GM10266 (cell line): Measurements from ENCODE around the gene SAMD4A.
A peak's percentile ranks its signal among the peaks of the same experiment; 100 is the strongest.

Experiments used
- DNase-seq: peaks from one replicate; pipeline ENCODE4 v3.0.0; 2012; ENCODE audit errors: extremely low spot score
- TF ChIP-seq, protein P1 (sequence below): IDR thresholded peaks from 2 replicates; pipeline ENCODE4 v1.5.1; 2012; ENCODE audit warnings: mild to moderate bottlenecking, low read depth; ENCODE audit not compliant: control insufficient read depth, insufficient read depth; ENCODE audit errors: missing control alignments

Gene SAMD4A

DNA sequence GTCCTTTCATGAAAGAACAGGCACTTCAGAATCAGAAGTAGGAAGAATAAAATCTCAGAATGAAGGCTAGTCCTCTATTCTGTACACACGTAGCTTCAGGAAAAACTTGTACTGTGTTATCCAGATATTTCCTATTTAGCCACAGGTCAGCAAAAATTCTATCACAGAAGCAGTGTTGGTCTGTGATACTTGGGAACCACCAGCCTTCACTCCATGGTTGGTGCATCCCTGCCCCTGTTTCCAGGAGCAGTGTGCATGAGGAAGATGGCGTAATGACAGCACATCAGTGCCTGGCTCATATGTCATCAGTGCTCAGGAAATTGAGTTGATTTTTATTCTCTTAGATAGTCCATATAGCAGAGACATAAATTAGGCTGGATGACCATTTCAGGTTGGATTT is 87.7 kb downstream of the SAMD4A start:
- no peak for DNase-seq
- TF ChIP-seq, protein P1, sequence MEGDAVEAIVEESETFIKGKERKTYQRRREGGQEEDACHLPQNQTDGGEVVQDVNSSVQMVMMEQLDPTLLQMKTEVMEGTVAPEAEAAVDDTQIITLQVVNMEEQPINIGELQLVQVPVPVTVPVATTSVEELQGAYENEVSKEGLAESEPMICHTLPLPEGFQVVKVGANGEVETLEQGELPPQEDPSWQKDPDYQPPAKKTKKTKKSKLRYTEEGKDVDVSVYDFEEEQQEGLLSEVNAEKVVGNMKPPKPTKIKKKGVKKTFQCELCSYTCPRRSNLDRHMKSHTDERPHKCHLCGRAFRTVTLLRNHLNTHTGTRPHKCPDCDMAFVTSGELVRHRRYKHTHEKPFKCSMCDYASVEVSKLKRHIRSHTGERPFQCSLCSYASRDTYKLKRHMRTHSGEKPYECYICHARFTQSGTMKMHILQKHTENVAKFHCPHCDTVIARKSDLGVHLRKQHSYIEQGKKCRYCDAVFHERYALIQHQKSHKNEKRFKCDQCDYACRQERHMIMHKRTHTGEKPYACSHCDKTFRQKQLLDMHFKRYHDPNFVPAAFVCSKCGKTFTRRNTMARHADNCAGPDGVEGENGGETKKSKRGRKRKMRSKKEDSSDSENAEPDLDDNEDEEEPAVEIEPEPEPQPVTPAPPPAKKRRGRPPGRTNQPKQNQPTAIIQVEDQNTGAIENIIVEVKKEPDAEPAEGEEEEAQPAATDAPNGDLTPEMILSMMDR: no peak

DNA sequence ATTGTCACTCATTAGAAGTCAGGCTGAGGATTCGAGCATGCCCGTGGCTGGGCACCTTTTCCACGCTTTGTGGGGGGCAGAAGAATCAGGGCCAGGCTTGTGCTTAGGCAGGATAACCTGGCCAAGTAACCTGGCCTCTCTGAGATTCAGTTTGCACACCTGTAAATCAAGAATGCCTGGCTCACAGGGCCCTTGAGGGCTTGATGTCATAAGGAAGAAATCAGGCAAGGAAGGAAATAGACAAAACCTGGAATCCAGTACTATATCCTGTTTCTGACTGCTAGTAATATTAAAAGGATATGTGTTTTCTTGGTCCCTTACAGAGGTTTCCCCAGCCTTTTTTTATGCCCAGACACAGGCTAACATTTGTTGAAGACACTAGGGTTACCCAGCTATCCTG is 91.9 kb downstream of the SAMD4A start:
- TF ChIP-seq, protein P1: no peak
- no peak for DNase-seq

DNA sequence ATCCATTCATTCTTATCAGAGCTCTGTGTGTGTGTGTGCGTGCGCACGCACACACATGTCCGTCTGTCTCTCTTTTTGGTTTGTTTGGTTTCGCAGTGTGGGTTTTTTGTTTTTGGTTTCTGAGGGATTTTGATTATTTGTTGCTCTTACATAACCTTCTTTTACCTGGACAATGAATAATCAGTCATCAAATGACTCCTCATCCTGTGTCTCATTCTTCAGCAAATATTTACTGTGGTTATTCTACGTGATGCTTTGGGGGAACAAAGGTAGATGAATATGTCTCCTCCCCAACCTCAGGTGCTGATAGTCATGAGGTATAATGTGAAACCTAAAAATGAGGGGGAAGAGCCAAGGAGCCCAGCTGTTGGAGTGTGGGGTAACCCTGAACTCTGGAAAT is 92.4 kb downstream of the SAMD4A start:
- no peak for DNase-seq
- TF ChIP-seq, protein P1: no peak

DNA sequence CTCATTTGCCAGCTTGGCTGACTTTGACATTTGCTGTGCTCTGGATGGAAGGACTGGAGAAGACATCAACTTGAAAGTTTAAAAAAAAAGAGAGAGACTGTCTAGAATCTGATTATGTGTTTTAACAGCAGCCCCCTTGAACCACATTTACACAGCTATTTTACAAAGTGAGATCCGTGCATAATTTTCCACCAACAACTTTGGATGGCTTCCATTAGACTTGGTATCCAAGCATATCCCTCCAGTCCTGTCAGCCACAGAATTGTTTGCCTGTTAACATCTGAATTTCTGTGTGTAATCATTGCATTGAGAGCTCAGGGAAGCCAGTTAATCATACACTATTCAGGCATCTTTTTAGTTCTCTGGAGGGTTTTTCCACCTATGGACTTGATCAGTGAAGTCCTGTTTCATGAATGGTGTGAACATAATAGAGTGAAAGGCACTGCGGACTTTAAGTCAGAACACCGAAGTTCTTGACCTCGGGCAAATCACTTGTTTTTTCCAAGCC is 93.7 kb downstream of the SAMD4A start:
- no peak for DNase-seq
- TF ChIP-seq, protein P1: no peak

DNA sequence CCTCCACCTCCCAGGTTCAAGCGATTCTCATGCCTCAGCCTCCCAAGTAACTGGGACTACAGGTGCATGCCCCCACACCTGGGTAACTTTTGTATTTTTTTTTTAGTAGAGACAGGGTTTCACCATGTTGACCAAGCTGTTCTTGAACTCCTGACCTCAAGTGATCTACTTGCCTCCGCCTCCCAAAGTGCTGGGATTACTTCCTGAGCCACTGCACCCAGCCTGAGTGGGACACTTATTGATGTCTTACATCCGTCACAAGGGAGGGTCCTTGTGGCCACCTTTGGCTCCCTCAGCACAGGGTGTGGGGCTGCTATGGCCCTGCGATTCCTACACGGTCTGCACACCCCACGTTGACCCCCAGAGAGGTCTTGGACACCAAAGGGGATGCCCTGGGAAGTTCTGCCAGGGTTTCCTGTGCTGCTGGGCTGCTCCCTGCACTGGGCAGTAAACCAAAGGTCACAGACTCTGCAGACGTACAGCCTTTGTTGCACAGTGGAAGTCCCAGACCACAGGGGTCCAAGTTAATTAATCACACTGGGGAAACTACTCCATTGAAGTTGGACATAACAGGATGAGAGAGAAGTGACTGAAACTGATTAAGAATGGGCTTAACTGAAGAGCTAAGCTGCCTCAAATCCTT is 95.7 kb downstream of the SAMD4A start:
- DNase-seq: no peak
- TF ChIP-seq, protein P1: no peak

DNA sequence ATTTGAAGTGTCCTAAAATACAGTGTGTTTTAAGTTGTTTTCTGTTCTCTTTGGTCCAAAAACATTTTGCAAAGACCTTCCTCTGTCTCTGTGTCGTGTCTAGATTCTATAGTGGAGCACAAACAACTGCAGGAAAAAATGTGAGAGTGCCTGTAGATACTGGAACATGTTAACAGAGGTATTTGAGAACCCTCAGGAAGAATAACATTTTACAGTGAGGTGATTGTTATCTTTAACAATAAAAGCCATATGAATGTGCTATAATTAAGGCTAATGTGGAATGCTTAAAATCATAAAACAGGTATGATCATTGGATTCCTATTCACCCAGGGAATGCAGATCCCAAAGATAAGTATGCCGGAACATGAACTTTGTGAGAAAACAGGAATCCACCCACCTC is 98.0 kb downstream of the SAMD4A start:
- TF ChIP-seq, protein P1: no peak
- DNase-seq: no peak

DNA sequence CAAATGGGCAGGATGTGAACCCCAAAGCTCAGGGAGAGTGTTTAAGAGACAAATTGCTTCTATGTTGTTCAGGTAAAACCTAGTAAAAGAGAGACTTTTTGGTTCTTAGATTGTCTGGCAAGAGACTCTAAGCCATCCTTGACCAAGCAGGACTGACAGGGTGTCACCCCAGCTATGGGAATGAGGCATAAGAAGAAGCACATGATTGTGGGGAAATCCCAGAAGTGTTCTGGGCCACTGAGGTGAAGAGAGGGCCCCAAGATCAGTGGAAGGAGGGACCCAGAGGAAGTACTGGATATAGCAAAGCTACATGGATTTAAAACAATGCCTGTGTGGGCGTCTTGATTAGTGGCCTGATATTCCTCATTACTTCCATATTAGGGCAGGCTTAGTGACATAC is 99.0 kb downstream of the SAMD4A start:
- DNase-seq: peak; percentile 18
- TF ChIP-seq, protein P1: no peak
